ENCODE results near the gene ZNF333.

DNA sequence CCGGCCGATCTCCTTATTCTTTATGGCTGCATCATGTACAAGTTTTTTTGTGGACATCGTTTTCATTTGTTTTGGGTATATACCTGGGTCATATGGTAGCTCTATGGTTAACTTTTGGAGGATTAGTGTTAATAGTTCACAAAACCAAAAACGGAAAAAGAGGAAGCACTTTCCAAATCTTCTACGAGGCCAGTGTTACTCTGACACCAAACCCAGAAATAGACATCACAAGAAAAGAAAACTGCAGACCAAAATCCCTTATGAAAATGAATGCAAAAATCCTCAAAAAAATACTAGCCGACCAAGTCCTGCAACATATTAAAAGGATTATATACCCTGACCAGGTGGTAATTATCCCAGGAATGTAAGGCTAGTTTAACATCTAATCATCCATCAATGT lies 58.8 kb downstream of the ZNF333 start:
- TF ChIP-seq ZNF776 (tag by site-specific recombination; IDR thresholded peaks at IDR 0.05; ENCODE audit: borderline replicate concordance) (no peak), ZNF184 (tag by site-specific recombination; IDR thresholded peaks at IDR 0.05) (no peak), GLIS1 (tag by site-specific recombination; IDR thresholded peaks at IDR 0.05) (no peak), ZEB2 (tag by site-specific recombination; IDR thresholded peaks at IDR 0.05) (no peak), MEIS1 (CRISPR knock-in tag; IDR thresholded peaks at IDR 0.05; ENCODE audit: borderline replicate concordance) (no peak)
- TF ChIP-seq, protein P1, sequence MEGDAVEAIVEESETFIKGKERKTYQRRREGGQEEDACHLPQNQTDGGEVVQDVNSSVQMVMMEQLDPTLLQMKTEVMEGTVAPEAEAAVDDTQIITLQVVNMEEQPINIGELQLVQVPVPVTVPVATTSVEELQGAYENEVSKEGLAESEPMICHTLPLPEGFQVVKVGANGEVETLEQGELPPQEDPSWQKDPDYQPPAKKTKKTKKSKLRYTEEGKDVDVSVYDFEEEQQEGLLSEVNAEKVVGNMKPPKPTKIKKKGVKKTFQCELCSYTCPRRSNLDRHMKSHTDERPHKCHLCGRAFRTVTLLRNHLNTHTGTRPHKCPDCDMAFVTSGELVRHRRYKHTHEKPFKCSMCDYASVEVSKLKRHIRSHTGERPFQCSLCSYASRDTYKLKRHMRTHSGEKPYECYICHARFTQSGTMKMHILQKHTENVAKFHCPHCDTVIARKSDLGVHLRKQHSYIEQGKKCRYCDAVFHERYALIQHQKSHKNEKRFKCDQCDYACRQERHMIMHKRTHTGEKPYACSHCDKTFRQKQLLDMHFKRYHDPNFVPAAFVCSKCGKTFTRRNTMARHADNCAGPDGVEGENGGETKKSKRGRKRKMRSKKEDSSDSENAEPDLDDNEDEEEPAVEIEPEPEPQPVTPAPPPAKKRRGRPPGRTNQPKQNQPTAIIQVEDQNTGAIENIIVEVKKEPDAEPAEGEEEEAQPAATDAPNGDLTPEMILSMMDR (tag by site-specific recombination; IDR thresholded peaks at IDR 0.05): no peak
- TF ChIP-seq, protein P2, sequence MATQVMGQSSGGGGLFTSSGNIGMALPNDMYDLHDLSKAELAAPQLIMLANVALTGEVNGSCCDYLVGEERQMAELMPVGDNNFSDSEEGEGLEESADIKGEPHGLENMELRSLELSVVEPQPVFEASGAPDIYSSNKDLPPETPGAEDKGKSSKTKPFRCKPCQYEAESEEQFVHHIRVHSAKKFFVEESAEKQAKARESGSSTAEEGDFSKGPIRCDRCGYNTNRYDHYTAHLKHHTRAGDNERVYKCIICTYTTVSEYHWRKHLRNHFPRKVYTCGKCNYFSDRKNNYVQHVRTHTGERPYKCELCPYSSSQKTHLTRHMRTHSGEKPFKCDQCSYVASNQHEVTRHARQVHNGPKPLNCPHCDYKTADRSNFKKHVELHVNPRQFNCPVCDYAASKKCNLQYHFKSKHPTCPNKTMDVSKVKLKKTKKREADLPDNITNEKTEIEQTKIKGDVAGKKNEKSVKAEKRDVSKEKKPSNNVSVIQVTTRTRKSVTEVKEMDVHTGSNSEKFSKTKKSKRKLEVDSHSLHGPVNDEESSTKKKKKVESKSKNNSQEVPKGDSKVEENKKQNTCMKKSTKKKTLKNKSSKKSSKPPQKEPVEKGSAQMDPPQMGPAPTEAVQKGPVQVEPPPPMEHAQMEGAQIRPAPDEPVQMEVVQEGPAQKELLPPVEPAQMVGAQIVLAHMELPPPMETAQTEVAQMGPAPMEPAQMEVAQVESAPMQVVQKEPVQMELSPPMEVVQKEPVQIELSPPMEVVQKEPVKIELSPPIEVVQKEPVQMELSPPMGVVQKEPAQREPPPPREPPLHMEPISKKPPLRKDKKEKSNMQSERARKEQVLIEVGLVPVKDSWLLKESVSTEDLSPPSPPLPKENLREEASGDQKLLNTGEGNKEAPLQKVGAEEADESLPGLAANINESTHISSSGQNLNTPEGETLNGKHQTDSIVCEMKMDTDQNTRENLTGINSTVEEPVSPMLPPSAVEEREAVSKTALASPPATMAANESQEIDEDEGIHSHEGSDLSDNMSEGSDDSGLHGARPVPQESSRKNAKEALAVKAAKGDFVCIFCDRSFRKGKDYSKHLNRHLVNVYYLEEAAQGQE (tag by site-specific recombination; IDR thresholded peaks at IDR 0.05): no peak
- TF ChIP-seq, protein P3, sequence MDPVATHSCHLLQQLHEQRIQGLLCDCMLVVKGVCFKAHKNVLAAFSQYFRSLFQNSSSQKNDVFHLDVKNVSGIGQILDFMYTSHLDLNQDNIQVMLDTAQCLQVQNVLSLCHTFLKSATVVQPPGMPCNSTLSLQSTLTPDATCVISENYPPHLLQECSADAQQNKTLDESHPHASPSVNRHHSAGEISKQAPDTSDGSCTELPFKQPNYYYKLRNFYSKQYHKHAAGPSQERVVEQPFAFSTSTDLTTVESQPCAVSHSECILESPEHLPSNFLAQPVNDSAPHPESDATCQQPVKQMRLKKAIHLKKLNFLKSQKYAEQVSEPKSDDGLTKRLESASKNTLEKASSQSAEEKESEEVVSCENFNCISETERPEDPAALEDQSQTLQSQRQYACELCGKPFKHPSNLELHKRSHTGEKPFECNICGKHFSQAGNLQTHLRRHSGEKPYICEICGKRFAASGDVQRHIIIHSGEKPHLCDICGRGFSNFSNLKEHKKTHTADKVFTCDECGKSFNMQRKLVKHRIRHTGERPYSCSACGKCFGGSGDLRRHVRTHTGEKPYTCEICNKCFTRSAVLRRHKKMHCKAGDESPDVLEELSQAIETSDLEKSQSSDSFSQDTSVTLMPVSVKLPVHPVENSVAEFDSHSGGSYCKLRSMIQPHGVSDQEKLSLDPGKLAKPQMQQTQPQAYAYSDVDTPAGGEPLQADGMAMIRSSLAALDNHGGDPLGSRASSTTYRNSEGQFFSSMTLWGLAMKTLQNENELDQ (tag by site-specific recombination; IDR thresholded peaks at IDR 0.05; ENCODE audit: low read depth): no peak

All from HEK293 (cell line).